ENCODE results near the gene MXI1.

DNA sequence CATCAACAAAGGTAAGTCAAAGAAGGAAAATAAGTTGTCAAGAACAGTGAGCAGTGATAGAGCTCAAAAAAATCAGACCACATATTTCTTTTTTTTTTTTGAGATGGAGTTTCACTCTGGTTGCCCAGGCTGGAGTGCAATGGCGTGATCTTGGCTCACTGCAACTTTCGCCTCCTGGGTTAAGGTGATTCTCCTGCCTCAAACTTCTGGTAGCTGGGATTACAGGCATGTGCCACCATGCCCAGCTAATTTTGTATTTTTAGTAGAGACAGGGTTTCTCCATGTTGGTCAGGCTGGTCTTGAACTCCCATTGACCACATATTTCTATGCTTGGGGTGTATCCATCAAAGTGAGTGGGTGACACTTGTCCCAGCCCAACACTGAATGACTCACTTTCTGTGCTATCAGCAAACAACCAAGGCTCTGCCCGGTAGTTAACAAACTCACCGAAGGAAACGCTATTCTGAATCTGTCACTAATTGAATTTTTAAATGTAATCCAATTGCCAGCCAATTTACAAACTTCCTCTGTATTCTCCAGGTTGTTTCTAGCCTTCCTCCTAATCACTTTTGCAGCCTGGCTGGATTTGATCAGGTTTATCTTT, 116.9 kb downstream of the MXI1 start:
- TF ChIP-seq POLR2A (IDR thresholded peaks at IDR 0.05; ENCODE audit: low read depth, low read length) (no peak), MAZ (IDR thresholded peaks at IDR 0.05; ENCODE audit: borderline replicate concordance, low read depth, low read length) (no peak)
- TF ChIP-seq, protein P1, sequence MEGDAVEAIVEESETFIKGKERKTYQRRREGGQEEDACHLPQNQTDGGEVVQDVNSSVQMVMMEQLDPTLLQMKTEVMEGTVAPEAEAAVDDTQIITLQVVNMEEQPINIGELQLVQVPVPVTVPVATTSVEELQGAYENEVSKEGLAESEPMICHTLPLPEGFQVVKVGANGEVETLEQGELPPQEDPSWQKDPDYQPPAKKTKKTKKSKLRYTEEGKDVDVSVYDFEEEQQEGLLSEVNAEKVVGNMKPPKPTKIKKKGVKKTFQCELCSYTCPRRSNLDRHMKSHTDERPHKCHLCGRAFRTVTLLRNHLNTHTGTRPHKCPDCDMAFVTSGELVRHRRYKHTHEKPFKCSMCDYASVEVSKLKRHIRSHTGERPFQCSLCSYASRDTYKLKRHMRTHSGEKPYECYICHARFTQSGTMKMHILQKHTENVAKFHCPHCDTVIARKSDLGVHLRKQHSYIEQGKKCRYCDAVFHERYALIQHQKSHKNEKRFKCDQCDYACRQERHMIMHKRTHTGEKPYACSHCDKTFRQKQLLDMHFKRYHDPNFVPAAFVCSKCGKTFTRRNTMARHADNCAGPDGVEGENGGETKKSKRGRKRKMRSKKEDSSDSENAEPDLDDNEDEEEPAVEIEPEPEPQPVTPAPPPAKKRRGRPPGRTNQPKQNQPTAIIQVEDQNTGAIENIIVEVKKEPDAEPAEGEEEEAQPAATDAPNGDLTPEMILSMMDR (conservative IDR thresholded peaks at IDR 0.05; ENCODE audit: low read depth, low read length) = no peak
- TF ChIP-seq, protein P2, sequence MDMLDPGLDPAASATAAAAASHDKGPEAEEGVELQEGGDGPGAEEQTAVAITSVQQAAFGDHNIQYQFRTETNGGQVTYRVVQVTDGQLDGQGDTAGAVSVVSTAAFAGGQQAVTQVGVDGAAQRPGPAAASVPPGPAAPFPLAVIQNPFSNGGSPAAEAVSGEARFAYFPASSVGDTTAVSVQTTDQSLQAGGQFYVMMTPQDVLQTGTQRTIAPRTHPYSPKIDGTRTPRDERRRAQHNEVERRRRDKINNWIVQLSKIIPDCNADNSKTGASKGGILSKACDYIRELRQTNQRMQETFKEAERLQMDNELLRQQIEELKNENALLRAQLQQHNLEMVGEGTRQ (IDR thresholded peaks at IDR 0.05; ENCODE audit: low read depth, low read length) = no peak
